HepG2 (cell line): ENCODE results near the gene ALG14.

Experiments
- CTCF ChIP-seq: sonication (generic); formaldehyde crosslinking; IDR thresholded peaks from 2 replicates; pipeline ENCODE4 v1.5.0; 2020; ENCODE audit warnings: mild to moderate bottlenecking, missing genetic modification reagents, moderate library complexity
- GLMP ChIP-seq: sonication (generic); formaldehyde crosslinking; IDR thresholded peaks from 2 replicates; pipeline ENCODE4 v1.9.0; 2021; ENCODE audit warnings: missing genetic modification reagents, mild to moderate bottlenecking, borderline replicate concordance
- KAT2B ChIP-seq: fragments of 150-350 bp; IDR thresholded peaks from 2 replicates; pipeline ENCODE4 v1.6.1; 2014; ENCODE audit warnings: low read depth, low read length, borderline replicate concordance
- KDM4B ChIP-seq: sonication (generic); formaldehyde crosslinking; IDR thresholded peaks from 2 replicates; pipeline ENCODE4 v1.4.0; 2020; ENCODE audit warnings: missing genetic modification reagents
- MAX ChIP-seq: IDR thresholded peaks from 2 replicates; pipeline ENCODE4 v1.6.1; 2012; ENCODE audit warnings: inconsistent platforms
- NBN ChIP-seq: fragments of 450-650 bp; conservative IDR thresholded peaks from 2 replicates; pipeline ENCODE4 v1.6.1; 2017
- PHF20 ChIP-seq: sonication (generic); formaldehyde crosslinking; IDR thresholded peaks from 2 replicates; pipeline ENCODE4 v1.5.0; 2020; ENCODE audit warnings: mild to moderate bottlenecking, missing genetic modification reagents
- SIN3A ChIP-seq: IDR thresholded peaks from 2 replicates; pipeline ENCODE4 v1.6.1; 2011; ENCODE audit warnings: low read depth, mild to moderate bottlenecking, control low read depth, low read length, borderline replicate concordance
- SOX6 ChIP-seq, 2 experiments: fragments of 450-650 bp in 1 of 2; sonication (generic) in 1 of 2; formaldehyde crosslinking in 1 of 2; IDR thresholded peaks; 2 replicates each; pipeline versions ENCODE4 v1.4.0 to v1.6.1; 2017 to 2020; ENCODE audit warnings: antibody characterized with exemption in 1 of 2, mild to moderate bottlenecking in 1 of 2, missing genetic modification reagents in 1 of 2
- ZBTB39 ChIP-seq: sonication (generic); formaldehyde crosslinking; IDR thresholded peaks from 2 replicates; pipeline ENCODE4 v1.5.0; 2020; ENCODE audit warnings: missing genetic modification reagents
- ZNF10 ChIP-seq: sonication (generic); formaldehyde crosslinking; IDR thresholded peaks from 2 replicates; pipeline ENCODE4 v1.4.0; 2020; ENCODE audit warnings: mild to moderate bottlenecking, low read depth, missing genetic modification reagents, borderline replicate concordance
- TF ChIP-seq, protein P1 (sequence below): sonication (generic); formaldehyde crosslinking; IDR thresholded peaks from 2 replicates; pipeline ENCODE4 v1.8.0; 2022; ENCODE audit warnings: missing genetic modification reagents, mild to moderate bottlenecking, borderline replicate concordance

- TF ChIP-seq, protein P1, sequence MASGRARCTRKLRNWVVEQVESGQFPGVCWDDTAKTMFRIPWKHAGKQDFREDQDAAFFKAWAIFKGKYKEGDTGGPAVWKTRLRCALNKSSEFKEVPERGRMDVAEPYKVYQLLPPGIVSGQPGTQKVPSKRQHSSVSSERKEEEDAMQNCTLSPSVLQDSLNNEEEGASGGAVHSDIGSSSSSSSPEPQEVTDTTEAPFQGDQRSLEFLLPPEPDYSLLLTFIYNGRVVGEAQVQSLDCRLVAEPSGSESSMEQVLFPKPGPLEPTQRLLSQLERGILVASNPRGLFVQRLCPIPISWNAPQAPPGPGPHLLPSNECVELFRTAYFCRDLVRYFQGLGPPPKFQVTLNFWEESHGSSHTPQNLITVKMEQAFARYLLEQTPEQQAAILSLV, result no peak
- TF ChIP-seq ZNF10 (CRISPR knock-in tag), result no peak
- no peak for TF ChIP-seq KAT2B
- TF ChIP-seq MAX, result no peak
- no peak for TF ChIP-seq CTCF (CRISPR knock-in tag)
- TF ChIP-seq SOX6 (IDR thresholded peaks at IDR 0.05), result no peak
- no peak for TF ChIP-seq SOX6 (CRISPR knock-in tag; IDR thresholded peaks at IDR 0.05)
- no peak for TF ChIP-seq ZBTB39 (CRISPR knock-in tag)
- no peak for TF ChIP-seq PHF20 (CRISPR knock-in tag)
- TF ChIP-seq NBN, result no peak
- TF ChIP-seq GLMP (CRISPR knock-in tag), result no peak
- TF ChIP-seq KDM4B, result no peak
- TF ChIP-seq SIN3A, result no peak
Measured at GRCh38 chr1:94971491-94971924, 101.2 kb downstream of the ALG14 start.
